GDM1 (cell line): Measurements from ENCODE around the gene ZNF865.

ENCODE experiments used
- DNase-seq: peaks from one replicate; lab custom pipeline; 2025; lab: John Stamatoyannopoulos, UW

The ZNF865 gene

DNA sequence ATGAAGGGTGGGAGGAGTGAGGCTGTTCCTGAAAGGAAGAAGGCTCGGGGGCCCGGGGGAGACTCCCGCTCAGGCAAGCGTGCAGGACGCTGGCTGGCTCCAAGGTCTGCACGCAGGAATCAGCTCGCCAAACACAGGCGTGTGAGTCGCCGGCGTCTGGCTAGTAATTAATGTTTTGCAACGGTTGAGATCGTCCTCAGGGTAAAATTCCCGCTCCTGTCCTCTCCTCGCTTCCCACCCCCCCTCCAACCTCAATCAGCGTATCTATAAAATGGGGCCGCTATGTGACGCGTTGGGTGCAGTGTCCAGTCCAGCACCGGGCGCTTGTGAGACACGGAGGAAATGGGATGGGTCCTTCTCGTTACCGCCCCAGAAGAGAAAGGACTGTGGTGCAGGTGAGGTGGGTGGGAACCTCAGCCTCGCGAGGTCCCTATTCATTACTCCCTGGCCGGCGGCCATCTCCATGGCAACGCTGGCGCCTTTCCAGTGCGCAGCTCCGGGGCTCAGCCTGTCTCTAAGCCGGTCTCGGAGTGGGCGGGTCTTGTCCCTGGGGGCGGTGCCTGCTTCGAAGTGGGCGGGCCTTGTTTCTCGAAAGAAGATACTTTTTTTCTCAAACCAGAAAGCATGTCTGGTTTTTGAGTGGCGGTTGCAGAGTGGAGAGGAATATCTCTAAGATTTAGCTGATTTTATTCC is 18.3 kb upstream of the ZNF865 start:
- DNase-seq, result peak; percentile 80

DNA sequence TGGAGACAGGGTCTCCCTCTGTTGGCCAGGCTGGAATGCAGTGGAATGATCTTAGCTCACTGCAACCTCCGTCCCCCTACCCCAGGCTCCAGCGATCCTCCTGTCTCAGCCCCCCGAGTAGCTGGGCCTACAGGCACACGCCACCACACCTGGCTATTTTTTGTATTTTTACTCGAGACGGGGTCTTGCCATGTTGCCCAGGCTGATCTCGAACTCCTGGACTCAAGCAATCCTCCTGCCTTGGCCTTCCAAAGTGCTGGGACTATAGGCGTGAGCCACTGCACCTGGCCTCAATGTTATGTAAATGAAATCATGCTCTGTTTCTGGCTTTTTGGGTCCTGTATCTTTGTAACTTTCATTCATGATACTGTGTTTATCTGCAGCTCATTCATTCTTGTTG is 16.7 kb upstream of the ZNF865 start:
- DNase-seq, result no peak

DNA sequence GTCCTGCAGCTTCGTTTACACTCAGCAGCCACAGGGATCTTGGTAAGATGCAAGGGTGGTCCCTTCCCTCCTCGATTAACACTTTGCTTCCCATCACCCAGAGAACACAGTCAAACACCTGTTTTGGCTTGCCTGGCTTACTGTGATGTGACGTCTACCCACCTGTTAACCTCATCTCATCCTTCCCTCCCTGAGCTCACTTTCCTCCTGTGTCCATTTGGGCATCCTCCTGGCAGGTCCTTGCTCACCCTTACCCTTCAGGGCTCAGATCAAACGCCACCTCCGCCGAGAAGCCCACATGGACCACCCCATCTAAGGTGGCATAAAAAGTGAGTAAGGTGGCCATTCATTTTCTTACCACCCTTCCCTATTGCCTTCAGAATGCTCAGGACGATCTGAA is 15.3 kb upstream of the ZNF865 start:
- no peak for DNase-seq

DNA sequence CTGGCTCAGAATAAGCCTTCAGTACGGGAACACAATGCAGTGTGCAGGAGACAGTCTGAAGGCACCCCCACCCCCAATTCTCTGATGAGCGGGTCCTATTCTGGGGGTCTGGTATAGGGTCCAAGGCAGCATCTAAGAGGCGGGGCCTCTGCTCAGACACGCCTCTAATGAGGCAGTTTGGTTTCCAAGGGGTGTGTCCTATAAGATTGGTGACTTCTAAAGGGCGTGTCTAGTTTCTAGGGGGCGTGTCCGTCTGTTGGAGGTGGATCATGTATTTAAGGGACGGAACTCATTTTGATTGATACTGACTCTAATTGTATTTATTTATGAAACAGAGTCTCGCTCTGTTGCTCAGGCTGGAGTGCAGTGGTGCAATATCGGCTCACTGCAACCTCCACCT is 14.8 kb upstream of the ZNF865 start:
- DNase-seq, result no peak

DNA sequence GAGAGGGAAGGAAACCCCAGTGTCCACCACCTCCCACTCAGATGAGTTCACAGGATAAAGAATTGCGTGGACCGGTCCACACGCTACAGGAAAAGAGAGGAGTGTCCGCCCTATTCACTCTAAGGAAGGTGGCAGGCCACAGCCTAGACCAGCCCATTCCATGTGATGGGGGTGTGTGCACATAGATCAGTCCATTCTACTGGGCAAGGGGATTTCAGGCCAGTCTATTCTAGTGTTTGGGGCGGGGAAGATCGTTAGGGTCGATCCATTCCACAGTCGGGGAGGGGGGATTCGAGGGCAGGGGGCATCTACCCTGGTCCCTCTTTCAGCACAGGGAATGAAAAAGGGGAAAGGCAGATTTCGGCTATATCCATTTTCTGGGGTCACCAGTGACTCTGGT is 13.9 kb upstream of the ZNF865 start:
- DNase-seq, result no peak

DNA sequence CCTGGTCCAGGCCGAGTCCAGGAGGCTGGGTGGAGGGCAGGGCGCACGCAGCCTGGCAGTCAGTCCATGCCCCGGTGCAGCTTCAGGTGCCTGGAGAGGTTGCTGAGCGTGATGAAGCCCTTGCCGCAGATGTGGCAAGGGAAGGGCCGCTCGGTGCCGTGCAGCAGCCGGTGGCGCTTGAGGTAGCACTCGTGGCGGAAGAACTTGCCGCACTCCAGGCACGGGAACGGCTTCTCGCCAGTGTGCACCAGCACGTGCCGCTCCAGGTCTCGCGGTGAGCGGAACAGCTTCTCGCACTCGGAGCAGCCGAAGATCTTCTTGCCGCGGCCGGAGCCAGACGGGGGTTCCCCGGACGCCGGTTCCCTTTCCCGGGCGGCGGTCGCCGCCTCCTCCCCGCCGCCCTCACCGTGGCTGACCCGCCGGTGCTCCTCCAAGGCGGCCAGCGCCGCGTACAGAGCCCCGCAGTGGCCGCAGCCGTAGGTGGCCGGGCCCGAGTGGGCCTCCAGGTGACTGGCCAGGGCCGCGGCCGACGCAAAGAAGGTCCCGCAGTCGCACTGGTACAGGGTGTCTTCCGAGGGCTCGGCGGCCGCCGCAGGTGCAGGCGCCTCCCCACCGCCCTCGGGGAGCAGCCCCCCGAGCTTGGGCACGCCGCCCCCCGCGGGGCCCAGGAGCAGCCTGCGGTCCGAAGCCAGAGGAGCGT is 12.9 kb upstream of the ZNF865 start:
- DNase-seq, result no peak

- DNase-seq, result no peak
Measured at GRCh38 chr19:55593096-55593772, 12.2 kb upstream of the ZNF865 start.

- no peak for DNase-seq
Measured at GRCh38 chr19:55594996-55595545, 10.4 kb upstream of the ZNF865 start.

DNA sequence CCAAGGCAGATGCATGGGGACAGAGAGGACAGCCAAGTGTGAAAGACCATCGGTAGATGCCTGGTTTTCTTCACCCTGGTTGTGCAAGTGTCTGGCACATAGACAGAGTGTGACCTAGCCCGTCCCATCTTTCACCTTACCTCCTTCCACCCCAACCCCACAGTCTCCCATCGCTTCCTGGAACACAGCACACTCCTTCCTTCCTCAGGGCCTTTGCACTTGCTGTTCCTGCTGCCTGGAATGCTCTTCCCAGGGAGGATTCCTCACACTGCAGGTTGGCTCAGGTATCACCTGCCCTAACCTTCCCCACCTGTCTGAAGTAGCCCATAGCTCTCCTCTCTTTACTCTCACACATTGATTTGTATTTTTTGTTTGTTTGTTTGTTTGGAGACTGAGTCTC is 9.1 kb upstream of the ZNF865 start:
- DNase-seq, result no peak

DNA sequence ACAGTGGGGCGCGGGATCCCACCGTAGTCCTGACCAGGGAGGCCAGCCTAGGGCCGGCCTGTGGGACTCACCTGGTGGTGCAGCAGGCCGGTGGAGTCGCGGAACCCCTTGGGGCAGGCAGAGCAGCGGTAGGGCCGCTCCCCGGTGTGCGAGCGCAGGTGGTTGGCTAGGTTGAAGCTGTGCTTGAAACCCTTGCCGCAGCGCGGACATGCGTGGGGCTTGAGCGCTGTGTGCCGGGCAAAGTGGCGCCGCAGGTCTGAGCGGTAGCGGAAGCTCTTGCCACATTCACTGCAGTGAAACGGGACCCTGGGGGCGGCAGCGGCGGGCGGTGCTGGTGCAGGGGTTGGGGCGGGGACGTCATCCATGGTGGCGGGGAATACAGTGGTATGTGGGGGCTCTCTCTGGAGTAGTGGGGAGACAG is 7.9 kb upstream of the ZNF865 start:
- DNase-seq, result no peak

GRCh38 chr19:55598034-55598433 is 7.4 kb upstream of the ZNF865 start:
- no peak for DNase-seq

DNA sequence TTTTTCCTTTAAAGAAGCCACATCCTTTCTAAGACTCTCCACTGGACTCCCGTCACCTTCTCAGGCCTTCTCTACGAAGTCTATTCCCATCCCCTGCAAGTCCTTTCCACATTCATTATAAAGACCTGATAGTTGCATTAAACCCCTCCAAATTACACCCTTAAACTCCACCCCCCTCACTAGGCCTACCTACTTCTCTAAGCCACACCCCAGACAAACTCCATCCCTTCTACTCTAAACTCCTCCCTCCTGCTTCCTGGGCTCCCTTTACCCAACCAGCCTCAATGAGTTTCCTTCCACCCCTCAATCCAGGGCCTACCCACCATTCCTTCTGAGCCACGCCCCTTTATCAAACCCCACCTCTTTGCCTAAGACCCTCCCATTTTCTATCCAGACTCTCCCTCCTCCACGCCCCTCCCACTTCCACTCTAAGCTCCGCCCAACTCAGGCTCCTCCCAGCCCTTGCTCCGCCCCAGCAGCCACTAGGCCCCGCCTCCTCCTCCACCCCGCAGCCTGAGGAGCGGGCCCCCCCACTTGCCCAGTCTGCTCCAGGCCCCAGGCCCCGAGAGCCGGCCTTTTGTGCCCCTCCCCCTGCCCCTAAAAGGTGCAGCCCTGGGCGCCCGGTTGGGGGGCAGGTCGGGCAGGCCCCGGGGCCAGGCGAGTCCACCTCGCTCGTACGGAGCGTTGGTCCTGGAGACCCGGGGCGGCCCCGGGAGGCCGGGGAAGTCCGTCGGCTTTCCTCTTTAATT is 6.6 kb upstream of the ZNF865 start:
- DNase-seq, result peak; percentile 93

- DNase-seq, result peak; percentile 99
Measured at GRCh38 chr19:55599468-55599841, 6.0 kb upstream of the ZNF865 start, which contains the start of gene FIZ1. Gene FIZ1, minus strand, starts transcription at chr19:55599517. Its CDS starts 1,652 bp downstream, at chr19:55597865.

DNA sequence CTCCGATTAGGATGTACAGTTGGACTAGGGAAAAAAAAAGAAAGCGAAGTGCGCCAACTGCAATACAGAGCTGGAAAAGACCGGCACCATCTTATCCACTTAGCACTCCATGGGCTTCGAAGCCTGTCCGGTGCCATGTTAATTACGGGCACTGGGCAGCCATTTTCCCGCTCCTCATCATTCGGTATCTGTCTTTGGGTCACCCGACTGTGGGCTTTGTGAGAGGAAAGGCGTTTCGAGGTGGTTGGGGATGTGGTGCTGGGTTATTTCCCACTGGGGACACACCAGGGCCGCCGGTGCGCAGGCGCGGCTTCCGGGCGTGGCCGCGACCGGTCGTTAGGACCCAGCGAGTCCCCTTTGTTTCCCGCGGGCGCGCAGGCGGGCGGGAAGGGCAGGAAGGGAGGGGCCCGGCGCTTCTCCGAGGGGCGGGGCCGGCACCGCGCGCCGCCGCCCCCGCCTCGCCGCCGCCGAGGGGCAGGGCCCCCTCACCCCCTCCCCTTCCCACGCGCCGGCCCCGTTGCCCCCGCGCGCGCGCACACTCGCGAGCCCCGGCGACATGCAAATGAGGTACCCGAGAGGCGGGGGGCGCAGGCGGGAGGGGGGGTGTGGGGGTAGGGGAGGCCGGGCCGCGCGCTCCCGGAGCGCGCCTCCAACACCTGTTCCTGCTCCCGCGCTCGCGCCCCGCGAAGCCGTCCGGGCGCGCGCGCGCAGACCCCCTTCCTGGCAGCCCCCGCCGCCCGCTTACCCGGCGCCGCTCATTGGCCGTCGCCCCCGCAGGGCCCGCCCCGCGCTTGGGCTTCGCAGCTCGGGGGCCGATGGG is 5.4 kb upstream of the ZNF865 start, which contains the start of gene ZNF524:
Gene ZNF524, plus strand, starts transcription at position 447 of the 820 bp plus-strand sequence. CDS start 1,825 bp downstream, outside the sequence.
- DNase-seq, result peak; percentile 91

GRCh38 chr19:55600662-55601028 is 4.8 kb upstream of the ZNF865 start:
- DNase-seq, result no peak

- DNase-seq, result no peak
Measured at GRCh38 chr19:55601084-55601483, 4.4 kb upstream of the ZNF865 start.

DNA sequence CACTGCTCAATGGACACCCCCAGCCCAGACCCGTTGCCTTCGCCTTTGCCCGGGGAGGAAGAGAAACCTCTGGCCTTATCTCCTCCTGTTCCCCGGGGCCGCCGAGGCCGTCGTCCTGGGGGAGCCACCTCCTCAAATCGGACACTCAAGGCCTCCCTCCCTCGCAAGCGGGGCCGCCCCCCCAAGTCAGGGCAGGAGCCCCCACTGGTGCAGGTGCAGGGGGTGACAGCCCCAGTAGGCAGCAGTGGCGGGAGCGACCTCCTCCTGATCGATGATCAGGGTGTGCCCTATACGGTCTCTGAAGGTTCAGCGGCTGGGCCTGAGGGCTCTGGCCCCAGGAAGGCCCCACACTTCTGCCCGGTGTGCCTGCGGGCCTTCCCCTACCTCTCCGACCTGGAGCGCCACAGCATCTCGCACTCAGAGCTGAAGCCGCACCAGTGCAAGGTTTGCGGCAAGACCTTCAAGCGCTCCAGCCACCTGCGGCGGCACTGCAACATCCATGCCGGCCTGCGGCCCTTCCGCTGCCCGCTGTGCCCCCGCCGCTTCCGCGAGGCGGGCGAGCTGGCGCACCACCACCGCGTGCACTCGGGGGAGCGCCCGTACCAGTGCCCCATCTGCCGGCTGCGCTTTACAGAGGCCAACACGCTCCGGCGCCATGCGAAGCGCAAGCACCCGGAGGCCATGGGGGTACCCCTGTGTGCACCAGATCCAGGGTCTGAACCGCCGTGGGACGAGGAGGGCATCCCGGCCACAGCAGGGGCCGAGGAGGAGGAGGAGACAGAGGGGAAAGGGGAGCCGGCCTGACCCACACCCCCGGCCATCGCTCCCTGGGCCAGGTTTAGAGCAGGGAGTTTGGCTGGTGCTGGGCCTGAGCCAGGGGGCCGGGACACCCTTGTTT is 3.1 kb upstream of the ZNF865 start:
- no peak for DNase-seq

DNA sequence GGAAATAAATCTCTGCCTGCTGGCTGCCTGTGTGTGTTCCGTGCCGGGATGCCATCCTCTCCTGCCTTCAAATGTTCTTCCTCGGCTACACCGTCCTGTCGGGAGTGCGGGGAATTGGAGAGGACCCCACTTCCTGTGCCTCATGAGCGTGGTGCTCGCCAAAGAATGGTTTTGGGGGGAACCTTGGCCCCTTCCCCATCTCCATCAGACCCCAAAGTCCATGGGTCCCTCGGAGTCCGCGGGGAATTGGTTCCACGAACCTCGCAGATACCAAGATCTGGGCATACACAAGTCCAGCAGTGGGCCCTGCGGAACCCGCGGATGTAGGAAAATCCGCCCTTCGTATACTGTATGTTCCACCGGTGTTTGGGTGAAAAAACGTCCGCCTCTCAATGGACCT is 2.3 kb upstream of the ZNF865 start:
- no peak for DNase-seq

DNA sequence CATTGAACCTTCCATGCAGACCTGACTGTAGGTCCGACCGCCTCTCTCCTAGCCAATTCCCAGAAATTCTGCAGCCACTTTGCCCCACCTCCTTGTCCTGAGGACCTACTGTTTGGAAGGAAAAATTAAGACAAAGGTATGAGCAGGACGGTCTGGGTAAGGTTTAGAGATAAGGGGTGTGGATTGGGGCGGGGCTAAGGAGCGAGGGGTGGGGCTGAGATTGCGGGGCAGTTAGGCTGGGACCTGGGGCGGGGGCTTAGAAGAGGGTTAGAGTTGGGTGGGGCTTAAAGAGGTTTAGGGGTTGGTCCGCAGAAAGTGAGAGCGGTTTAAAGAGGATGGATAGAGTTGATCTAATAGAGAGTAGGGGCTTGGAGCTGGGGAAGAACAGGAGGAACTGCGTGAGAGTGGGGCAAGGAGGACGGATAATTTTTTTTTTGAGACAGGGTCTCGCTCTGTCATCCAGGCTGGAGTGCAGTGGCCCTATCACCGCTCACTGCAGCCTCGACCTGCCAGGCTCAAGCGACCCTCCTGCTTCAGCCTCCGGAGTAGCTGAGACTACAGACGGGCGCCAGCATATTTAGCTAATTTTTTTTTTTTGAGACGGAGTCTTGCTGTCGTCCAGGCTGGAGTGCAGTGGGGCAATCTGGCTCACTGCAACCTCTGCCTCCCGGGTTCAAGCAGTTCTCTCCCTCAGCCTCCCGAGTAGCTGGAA is 1.7 kb upstream of the ZNF865 start:
- DNase-seq, result no peak
